GM12875 (cell line): ENCODE results near the gene ALKBH5.

ENCODE experiments used
- H3K4me3 ChIP-seq: one replicate; pipeline ENCODE4 v1.5.1; 2011; ENCODE audit warnings: low read depth, low read length, control low read depth
- TF ChIP-seq, protein P1 (sequence below): IDR thresholded peaks from 2 replicates; pipeline ENCODE4 v1.5.1; 2011; ENCODE audit warnings: low read depth, mild to moderate bottlenecking, control low read depth, inconsistent platforms, low read length, moderate library complexity, borderline replicate concordance; ENCODE audit not compliant: insufficient read depth

ALKBH5 gene

GRCh38 chr17:18140648-18141047 is 43.0 kb upstream of the ALKBH5 start:
- no peak overlapping the region for H3K4me3 ChIP-seq
- TF ChIP-seq, protein P1, sequence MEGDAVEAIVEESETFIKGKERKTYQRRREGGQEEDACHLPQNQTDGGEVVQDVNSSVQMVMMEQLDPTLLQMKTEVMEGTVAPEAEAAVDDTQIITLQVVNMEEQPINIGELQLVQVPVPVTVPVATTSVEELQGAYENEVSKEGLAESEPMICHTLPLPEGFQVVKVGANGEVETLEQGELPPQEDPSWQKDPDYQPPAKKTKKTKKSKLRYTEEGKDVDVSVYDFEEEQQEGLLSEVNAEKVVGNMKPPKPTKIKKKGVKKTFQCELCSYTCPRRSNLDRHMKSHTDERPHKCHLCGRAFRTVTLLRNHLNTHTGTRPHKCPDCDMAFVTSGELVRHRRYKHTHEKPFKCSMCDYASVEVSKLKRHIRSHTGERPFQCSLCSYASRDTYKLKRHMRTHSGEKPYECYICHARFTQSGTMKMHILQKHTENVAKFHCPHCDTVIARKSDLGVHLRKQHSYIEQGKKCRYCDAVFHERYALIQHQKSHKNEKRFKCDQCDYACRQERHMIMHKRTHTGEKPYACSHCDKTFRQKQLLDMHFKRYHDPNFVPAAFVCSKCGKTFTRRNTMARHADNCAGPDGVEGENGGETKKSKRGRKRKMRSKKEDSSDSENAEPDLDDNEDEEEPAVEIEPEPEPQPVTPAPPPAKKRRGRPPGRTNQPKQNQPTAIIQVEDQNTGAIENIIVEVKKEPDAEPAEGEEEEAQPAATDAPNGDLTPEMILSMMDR, result no peak

DNA sequence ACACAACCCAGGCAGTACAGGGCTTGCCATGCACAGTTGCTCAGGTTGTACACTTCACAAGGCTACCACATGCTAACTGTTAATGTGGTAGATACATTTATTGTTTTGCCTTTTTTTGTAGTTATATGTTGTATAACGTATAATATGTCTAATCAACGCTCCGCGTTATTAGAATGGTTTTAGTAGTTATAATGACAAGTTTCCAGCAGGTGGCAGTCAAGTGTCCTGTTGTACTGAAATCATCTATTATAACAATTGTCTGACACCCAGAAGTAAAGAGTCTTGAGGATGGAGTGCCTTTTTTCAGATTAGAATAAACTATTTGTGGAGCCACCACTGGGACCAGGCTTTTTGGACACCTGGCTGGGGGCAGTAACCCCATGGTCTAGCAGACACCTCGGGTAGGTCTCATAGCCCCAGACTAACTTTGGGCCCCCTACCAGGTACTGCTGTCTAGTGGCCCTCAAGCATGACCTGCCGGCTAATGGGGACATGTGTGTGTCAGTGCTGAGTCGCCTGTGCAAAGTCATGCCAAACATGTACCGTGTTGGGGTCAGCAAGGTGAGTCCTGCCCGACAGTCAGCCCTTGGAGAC is 42.3 kb upstream of the ALKBH5 start:
- TF ChIP-seq, protein P1, result peak; percentile 31; the same call in 1 of the 2 replicates
- H3K4me3 ChIP-seq, result no peak overlapping the region

- TF ChIP-seq, protein P1, result no peak
- H3K4me3 ChIP-seq, result no peak overlapping the region
Observed at GRCh38 chr17:18142417-18142816, 41.2 kb upstream of the ALKBH5 start.

DNA sequence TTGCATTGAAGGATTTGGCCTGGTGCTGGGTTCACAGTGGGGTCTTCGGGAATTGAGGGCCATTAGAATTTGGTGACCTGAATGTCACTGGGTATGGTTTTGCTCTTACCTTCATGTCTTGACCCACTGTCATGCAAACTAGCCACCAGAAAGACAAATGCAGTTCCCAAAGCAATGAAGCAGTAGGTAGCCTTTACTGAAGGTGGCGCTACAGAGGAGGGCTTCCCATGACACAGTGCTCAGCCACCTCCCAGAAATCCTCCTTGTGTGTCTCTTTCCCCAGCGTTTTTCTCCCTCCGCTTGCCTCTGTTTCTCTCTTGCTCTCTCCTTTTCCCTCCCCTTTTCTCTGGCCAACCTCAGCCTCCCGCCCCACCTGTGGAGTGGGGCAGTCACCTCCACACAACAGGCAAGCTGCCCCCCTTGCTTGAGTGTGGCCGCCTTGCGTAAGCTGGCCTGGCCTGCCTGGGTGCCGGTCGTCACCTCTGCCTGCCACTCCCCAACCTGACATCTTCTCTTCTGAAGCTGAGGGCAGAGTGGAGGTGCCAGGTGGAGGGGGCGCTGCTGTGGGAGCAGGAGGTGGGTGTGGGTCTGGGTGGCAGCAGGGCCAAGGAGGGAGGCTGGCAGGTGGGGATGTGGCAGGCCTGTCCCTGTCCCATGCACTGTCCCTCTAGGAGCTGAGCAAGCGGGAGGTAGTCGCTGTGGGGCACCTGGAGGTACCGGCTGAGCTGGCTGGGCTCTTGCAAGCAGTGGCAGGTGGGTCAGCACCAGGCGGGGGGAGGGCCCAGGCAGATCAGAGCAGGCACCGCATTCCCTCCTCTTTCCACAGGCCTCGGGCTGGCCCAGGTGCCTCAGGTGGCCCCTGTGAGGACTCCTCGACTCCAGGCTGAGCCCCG is 40.3 kb upstream of the ALKBH5 start:
- no peak overlapping the region for H3K4me3 ChIP-seq
- TF ChIP-seq, protein P1, result peak; percentile 49

DNA sequence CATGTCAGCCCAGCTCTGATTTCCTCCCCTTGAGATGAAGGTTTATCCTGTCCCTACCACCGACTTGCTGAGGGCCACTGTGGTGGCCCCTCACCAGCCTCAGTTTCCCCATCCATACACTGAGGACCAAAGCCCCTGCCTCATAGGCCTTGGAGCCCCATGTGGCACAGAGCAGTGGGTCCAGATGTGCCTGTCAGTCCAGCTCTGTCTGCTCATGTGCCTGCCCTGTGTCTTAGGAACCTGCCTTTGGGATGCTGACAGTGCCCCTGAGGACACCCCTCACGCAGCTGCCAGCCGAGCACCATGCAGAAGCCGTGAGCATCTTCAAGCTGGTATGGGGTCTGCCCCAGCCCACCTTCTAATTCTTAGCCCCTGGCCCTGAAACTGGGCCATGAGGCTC is 39.4 kb upstream of the ALKBH5 start:
- H3K4me3 ChIP-seq, result no peak overlapping the region
- TF ChIP-seq, protein P1, result no peak

GRCh38 chr17:18144855-18145254 is 38.8 kb upstream of the ALKBH5 start:
- no peak overlapping the region for H3K4me3 ChIP-seq

GRCh38 chr17:18145811-18146210 is 37.8 kb upstream of the ALKBH5 start:
- H3K4me3 ChIP-seq, result no peak overlapping the region
- TF ChIP-seq, protein P1, result no peak

More at GRCh38 chr17:18144855-18145254, 38.8 kb upstream of the ALKBH5 start:
- TF ChIP-seq, protein P1, result no peak
